AG09319 (cell line): Measurements from ENCODE around the gene NTPCR.

Source experiments
- DNase-seq: peaks from one replicate; pipeline ENCODE4 v3.0.0-alpha.2; 2010; ENCODE audit warnings: low read depth; ENCODE audit errors: extremely low read depth
- CTCF ChIP-seq: IDR thresholded peaks from 2 replicates; pipeline ENCODE4 v1.5.1; 2011; ENCODE audit warnings: low read depth, mild to moderate bottlenecking, inconsistent platforms, low read length, moderate library complexity

The NTPCR gene

GRCh38 chr1:232982238-232982944 is 32.0 kb downstream of the NTPCR start:
- DNase-seq: no peak
- no peak for TF ChIP-seq CTCF

- no peak for DNase-seq
- no peak for TF ChIP-seq CTCF
Observed at GRCh38 chr1:232983375-232983774, 33.0 kb downstream of the NTPCR start.

- no peak for TF ChIP-seq CTCF
- DNase-seq: no peak
Observed at GRCh38 chr1:232983817-232984567, 33.6 kb downstream of the NTPCR start.

GRCh38 chr1:232984577-232985425 is 34.4 kb downstream of the NTPCR start:
- no peak for DNase-seq
- TF ChIP-seq CTCF: no peak

- TF ChIP-seq CTCF: no peak
- DNase-seq: no peak
Observed at GRCh38 chr1:232985882-232986526, 35.6 kb downstream of the NTPCR start.

GRCh38 chr1:232986527-232986922 is 36.1 kb downstream of the NTPCR start:
- TF ChIP-seq CTCF: no peak

More at GRCh38 chr1:232986527-232986922, 36.1 kb downstream of the NTPCR start:
- DNase-seq: no peak
